PFSK-1 (cell line): ENCODE measurements around the gene SIGLEC1.

ENCODE experiments used
- POLR2AphosphoS5 ChIP-seq: IDR thresholded peaks from 2 replicates; pipeline ENCODE4 v1.6.1; 2012; ENCODE audit warnings: low read depth, mild to moderate bottlenecking, control low read depth, low read length, moderate library complexity
- SIN3A ChIP-seq: IDR thresholded peaks from 2 replicates; pipeline ENCODE4 v1.6.1; 2012; ENCODE audit warnings: mild to moderate bottlenecking, low read length, moderate library complexity, borderline replicate concordance; ENCODE audit not compliant: insufficient read depth

DNA sequence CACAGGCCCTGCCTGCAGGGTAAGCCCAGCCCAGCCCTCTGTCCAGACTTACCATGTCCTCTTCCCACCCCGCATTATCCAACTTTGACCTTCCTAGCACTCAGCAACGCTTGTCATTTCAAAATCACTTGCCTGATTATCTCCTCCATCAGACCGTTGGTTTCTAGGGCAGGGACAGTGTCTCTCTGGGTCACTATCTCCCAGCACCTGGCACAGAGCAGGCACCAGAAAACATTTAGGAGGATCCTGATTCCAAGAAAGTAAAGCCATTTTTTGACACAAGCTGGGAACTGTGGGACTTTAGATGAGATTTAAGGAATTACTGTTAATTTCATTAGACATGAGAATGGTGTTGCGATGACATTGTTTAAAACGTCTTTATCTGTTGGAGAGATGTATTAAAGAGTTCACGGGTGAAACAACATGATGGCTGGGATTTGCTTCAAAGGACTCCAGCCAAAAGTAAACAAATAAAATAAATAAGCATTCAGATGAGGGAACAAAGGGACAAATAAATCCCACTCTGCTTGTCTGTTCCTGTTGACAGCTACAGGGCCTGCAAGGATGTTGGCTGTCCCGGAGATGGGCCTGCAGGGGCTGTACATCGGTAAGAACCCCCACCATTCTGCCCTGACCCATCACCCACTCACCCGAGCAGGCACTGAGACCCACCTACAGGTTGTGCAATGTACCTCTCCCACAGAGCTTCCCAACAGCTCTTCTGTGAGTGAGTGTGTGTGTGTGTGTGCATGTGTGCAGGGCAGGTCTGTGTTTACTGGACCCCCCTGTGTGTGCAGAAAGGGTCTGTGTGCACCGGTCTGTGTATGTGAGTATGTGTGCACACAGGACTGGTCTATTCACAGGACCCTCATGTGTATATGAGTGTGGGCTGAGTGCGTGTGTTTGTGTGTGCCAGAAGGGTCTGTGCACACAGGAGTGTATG, 26.0 kb upstream of the SIGLEC1 start:
- TF ChIP-seq SIN3A (no peak), POLR2AphosphoS5 (no peak)
